HFF-Myc (cell line): ENCODE measurements around the gene SOS1.

Experiments used
- DNase-seq: peaks from one replicate; pipeline ENCODE4 v3.0.0-alpha.2; 2011; ENCODE audit warnings: low read depth; ENCODE audit errors: extremely low read depth
- H3K4me3 ChIP-seq: replicated peaks from 2 replicates; pipeline ENCODE4 v1.5.1; 2011; ENCODE audit warnings: low read depth, mild to moderate bottlenecking, control low read depth, low read length
- CTCF ChIP-seq: IDR thresholded peaks from 2 replicates; pipeline ENCODE4 v1.5.1; 2012; ENCODE audit warnings: mild to moderate bottlenecking, low read depth, low read length, control low read depth; ENCODE audit errors: missing control alignments

Gene SOS1

GRCh38 chr2:38978908-38979307 lies 141.9 kb downstream of the SOS1 start:
- H3K4me3 ChIP-seq: no peak overlapping the region
- TF ChIP-seq CTCF: no peak
- DNase-seq: no peak

GRCh38 chr2:38978296-38978903 lies 142.5 kb downstream of the SOS1 start:
- no peak for TF ChIP-seq CTCF
- no peak for DNase-seq
- no peak overlapping the region for H3K4me3 ChIP-seq

- no peak overlapping the region for H3K4me3 ChIP-seq
- no peak for DNase-seq
- no peak for TF ChIP-seq CTCF
Measured at GRCh38 chr2:38977047-38977446, 143.8 kb downstream of the SOS1 start.

GRCh38 chr2:38975042-38975441 lies 145.8 kb downstream of the SOS1 start:
- no peak overlapping the region for H3K4me3 ChIP-seq
- no peak for TF ChIP-seq CTCF
- no peak for DNase-seq

- no peak overlapping the region for H3K4me3 ChIP-seq
- DNase-seq: no peak
- no peak for TF ChIP-seq CTCF
Measured at GRCh38 chr2:38973266-38973665, 147.6 kb downstream of the SOS1 start.

GRCh38 chr2:38971377-38971776 lies 149.5 kb downstream of the SOS1 start:
- no peak overlapping the region for H3K4me3 ChIP-seq
- TF ChIP-seq CTCF: no peak

GRCh38 chr2:38968021-38968420 lies 152.8 kb downstream of the SOS1 start:
- no peak for TF ChIP-seq CTCF
- no peak for DNase-seq
- H3K4me3 ChIP-seq: no peak overlapping the region

More at GRCh38 chr2:38971377-38971776, 149.5 kb downstream of the SOS1 start:
- no peak for DNase-seq
